OCI-M2 (cell line): ENCODE measurements around the gene EGLN3.

Experiments used
- DNase-seq: peaks from one replicate; lab custom pipeline; 2025; ENCODE audit not compliant: unreplicated experiment; lab: John Stamatoyannopoulos, UW

The EGLN3 gene

GRCh38 chr14:33876274-33876673 lies 74.6 kb downstream of the EGLN3 start:
- DNase-seq, result no peak
